NCI-H146 (cell line): ENCODE data around the gene GTF3C5.
"Not testable (repeated sequence)": the region's sequence is repeated elsewhere in the genome, so short reads cannot be mapped to it uniquely, and the experiment has no call there.

Experiments used
- DNase-seq: peaks from one replicate; lab custom pipeline; 2025; lab: John Stamatoyannopoulos, UW

The GTF3C5 gene

DNA sequence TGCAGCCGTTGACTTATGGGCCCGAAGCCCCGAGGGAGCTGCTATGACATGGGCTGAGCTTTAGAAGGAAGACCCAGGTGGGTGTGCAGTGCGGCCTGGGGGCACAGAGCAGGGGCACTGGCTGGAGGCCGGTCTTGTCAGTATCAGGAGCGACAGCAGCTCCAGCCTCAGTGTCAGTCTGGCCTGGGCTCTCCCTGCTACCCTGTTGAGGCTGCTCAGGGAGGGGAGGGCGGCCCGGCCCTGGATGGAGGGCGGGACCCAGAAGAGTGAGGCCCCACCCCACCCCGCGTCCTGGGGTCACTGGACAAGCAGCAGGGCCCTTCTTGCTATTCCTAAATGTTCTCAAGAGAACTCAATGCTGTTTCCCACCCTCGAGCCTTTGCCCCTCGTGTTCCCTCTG is 34.3 kb upstream of the GTF3C5 start:
- no peak for DNase-seq

DNA sequence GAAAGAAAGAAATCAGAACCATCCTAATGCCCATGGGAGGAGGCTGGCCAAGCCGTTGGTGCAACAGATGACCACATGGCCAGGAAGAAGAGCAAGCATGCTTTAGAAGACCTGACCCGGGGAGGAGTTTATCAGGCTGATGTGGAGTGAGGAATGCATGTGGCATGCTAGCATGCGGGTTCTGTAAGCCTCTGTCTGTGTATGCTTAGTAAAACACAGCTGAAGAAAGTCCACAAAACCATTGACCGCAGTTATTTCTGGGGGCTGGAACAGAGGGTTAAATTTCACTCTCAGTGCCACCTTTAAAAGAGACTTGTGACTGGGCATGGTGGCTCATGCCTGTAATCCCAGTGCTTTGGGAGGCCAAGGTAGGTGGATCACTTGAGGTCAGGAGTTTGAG is 33.2 kb upstream of the GTF3C5 start:
- no peak for DNase-seq

DNA sequence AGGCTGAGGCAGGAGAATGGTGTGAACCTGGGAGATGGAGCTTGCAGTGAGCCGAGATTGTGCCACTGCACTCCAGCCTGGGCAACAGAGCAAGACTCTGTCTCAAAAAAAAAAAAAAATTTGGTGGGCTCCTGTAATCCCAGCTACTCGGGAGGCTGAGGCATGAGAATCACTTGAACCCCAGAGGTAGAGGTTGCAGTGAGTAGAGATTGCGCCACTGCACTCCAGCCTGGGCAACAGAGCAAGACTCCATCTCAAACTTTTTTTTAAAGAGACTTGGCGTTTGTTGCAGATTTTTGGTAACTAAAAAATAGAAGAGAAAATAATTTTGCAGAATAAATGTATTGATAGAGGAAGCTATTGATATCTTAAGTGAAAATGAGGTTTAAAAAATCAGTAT is 32.6 kb upstream of the GTF3C5 start:
- DNase-seq: not testable (repeated sequence)

DNA sequence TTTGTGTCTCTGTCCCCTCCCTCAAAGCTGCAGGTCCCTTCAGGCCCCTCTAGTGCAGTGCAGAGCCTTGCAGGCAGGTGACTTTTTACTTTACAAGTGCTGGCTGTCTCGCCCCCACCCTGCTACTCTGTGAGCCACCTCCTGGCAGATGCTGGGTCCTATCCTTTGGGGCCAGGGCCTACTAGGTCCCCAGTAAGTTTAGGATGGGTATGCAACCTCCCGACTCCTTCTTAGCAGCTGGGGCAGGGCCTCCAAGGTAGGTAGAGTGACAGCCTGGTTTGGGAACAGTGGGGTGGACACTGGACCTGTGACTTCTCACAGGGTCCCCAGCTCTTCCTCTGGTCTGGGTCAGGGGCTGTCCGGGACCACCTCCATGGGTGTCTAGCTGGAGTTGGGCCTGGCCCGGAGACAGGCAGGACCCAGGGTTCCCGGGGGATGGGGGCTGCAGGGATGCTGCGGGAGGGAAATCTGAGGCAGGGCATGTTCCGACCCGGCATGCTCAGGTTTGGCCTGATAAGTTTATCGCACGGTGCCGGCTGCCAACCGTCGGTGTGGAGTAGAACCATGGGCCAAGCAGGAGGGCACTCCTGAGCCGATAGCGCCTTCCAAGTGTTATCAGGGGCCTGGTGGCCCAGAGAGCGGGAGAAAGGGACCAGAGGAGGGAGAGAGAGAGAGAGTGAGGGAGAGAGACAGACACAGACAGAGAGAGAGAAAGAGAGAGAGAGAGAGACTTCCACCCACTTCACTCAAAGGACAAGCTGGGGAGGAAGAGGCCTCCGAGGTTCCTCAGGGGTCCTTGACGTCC is 31.8 kb upstream of the GTF3C5 start:
- DNase-seq: no peak

DNA sequence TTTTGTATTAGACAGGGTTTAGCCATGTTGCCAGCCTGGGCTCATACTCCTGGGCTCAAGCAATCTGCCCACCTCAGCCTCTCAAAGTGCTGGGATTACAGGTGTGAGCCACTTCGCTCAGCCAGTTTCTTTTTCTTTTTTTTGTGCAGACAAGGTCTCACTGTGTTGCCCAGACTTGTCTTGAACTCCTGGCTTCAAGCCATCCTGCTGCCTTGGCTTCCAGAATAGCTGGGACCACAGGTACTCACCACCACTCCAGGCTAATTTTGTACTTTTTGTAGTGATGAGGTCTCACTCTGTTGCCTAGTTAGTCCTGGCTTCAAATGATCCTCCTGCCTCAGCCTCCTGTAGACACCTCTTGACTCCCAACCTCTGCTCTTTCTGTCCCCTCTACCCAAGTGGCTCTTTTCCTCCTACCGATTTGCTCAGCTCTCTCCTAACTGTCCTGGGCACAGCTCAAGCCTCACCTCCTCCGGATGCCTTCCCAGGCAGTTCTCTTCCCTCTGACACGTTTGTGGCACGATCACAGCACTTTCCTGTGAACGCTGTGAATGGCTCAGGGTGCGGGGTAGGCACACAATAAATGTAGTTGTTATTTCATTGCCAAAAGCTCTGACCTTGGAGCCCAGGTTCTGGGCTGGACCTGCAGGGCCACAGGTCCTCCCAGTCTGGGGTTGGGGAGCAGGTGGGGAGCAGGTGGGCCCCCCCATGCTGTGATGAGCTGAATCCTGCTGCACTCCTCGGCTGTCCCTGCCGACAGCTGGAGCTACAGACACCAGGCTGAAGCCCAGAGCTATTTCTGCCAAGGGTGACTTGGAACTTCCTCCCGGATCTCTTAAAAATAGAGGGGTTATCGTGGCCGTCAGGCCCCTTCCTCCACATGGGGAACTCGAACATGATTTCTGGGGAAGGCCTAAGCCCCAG is 28.4 kb upstream of the GTF3C5 start:
- DNase-seq: no peak

DNA sequence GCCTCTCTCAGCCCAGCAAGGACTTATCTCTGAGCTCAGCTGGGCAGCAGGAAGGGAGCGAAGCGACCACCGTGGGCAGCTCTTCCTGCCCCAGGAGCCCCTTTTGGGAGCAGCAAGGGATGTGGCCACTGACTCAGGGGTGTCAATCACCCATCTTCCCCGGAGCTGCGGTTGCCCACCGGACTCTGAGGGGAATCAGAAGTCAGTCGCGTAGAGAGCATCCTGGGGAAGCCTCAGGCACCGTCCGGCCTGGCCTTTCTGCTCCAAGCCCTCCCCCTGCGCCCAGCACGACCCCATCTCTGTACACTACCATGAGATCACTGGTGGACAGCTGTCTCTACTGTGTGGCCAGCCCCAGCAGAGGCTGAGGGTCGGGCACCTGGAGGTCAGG is 27.7 kb upstream of the GTF3C5 start:
- DNase-seq: no peak

DNA sequence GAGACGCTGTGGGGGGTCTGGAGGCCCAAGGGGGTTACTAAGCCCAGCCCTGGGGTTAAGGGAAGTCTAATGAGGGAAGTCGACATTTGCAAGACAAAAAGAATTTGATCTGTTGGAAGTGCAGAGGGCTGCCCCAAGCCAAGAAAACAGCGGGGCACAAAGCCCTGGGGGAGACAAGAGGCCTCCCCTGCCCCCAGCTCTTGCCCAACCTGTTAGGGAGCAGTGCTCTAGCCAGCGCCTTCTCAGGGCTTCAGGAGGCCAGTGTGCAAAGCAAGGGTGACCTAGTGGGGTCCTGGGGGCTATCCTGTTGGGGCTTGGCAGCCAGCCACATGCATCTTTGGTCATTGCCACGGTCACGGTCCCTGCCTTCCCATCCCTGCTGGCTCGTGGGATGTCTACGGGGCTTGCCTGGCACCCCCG is 27.1 kb upstream of the GTF3C5 start:
- DNase-seq: no peak

DNA sequence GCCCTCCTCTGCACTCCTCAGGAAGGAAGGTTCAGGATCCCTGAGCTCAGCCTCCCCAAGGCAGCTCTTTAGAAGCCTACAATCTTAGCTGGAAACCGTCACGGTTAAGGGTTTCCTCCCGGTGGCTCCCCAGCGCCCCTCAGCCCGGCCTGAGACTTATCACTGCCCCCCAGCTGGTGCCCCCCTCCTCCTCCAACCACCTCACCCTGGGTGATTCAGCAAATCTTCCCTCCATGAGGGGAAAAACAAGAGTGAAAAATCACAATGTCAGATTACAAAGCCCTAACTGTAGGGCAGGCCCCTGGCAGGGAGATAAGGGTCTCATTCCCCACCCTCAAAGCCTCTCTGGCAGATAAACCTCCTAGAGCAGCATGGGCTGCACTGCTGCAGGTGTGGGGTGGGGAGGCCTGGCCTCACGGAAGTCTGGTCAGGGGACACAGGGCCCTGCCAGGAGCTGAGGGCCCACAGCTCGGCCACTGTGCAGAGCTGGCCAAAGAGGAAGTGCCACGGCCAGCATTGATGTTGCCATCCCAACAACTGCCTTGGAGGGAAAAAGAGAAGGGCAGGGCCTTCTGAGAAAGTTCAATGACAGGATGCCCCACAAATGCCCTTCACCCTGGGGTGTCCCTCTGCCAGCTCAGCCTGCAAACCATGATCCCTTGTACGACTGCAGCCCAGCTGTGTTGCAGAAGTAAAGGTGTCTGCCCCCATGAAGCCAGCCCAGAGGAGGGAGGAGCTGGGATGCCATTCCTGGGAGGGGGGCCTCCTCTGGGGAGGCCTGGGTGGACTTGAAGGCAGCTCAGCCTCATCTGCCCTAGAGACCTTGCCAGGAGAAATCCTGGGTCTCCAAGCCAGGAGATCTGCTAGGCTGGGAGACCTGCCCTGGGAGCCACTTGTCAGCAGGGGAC is 26.5 kb upstream of the GTF3C5 start:
- DNase-seq: no peak

DNA sequence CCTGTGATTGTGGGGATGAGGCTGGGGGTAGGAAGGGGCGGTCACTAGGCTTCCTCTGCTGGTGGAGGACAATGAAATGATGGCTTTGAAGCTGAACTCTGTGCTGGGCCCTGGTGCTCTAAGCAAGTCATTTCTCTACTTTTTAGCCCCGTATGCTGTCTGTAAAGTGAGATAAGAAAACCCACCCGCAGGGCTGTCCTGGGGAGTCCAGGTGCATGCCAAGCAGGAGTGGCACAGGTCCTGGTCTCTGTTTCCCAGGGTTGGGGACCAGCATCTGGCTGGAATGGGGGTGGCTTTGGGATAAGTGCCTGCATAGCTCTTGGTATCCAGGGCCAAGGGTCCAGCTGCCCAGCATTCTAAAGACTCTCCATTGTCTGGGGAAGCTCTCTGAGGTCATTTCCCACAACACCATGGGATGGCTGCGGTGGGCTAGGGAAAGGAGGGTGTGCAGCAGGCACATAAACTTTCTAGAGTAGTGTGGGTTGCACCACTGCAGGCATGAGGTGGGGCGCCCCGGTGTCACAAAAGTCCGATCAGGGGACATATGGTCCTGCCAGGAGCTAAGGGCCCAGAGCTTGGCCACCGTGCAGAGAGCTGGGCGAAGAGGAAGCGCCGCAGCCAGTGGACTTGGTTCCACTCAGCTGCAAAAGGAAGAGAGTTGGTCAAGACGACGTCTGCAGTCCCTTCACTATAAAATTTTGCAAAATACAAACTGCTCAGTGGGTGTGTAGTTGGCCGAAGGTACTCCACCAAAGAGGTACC is 25.6 kb upstream of the GTF3C5 start:
- DNase-seq: no peak

DNA sequence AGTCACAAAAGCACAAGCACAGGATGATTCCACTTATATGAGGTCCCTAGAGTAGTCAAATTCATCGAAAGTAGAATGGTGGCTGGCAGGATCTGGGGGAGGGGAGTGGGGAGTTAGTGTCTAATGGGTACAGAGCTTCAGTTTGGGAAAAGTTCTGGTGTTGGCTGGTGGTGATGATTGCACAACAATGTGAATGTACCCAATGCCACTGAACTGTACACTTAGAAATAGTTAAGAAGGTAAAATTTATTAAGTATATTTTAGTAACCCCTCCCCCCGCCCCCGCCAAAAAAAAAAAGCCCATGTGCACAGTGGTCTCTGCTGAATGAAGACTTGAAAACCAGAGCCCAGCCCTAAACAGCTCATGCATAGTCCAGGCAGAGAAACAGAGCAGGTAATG is 24.8 kb upstream of the GTF3C5 start:
- no peak for DNase-seq

DNA sequence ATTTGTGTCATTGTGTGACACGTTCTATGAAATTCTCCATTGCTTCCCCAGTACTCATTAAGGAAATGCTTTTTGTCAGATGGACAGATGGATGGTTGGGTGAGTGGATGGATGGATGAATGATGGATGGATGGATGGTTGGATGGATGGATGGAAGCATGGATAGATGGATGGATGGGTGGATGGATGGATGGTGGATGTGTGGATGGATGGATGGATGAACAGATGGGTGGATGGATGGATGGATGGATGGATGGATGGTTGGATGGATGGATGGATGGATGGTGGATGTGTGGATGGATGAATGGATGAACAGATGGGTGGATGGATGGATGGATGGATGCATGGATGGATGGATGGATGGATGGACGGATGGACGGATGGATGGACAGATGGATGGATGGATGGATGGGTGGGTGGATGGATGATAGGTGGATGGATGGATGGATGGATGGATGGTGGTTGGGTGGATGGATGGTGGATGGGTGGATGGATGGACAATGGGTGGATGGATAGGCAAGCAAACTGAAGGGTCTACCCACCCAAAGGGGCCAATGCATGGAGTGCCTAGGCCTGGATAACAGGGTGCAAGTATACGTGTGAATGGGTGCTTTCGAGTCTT is 24.0 kb upstream of the GTF3C5 start:
- DNase-seq: no peak

DNA sequence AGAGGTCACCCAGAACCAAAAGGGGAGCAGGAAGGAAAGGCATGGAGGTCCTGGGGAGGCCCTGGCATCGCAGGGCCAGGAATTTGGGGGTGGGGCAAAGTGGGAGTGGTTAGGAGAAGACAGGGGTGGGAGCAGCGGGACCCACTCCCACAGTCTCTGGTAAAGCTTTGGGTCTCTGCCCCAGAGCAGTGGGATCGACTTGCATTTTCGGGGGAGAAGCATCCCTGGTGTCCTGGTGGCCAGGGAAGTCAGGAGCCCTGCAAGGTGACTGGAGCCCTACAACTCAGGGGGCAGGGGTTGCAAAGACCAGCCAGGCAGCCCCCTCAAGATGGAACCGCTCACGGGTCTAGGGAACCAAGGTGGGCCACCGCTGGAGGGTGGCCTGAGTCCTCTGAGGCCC is 22.4 kb upstream of the GTF3C5 start:
- no peak for DNase-seq

DNA sequence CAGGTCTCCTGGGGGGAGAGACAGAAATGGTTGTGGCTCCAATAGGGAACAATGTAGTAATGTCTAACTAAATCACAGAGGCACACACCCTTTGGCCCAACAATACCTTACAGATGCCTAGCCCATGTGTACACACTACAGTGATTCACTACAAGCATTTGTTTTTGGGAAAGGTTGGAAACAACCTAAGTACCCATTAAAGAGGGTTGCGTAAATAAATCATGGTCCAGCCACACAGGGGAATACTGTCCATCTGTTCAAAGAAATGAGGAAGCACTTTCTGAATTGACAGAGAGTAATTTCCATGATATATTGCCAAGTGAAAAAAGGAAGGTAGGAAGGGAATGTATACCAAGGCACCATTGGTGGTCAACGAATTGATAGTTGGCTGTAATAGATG is 22.0 kb upstream of the GTF3C5 start:
- DNase-seq: no peak

DNA sequence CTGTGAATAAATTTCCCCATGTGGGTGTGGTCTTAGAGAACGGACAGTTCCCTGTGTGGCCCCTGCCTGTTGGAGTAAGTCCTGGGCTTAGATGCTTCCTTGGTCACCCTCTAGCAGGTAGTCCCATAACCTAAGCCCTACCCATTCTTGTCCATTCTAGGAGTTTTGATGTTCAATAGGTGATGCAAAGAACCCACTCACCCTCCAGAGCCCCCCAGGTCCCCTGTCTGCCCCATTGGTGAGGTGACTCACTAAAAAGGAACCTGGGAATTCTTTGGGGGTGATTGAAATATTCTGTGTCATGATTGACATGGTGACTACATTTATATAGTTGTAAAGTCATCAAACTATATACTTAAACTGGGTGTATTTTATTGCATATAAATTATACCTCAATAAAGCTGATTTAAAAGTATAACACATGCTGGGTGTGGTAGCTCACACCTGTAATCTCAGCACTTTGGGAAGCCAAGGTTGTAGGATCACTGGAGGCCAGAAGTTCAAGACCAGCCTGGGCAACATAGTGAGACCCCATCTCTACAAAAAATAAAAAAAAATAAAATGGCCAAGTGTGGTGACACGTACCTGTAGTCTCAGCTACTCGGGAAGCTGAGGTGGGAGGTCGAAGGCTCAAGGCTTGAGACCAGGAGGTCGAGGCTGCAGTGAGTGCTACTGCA is 20.8 kb upstream of the GTF3C5 start:
- DNase-seq: no peak

DNA sequence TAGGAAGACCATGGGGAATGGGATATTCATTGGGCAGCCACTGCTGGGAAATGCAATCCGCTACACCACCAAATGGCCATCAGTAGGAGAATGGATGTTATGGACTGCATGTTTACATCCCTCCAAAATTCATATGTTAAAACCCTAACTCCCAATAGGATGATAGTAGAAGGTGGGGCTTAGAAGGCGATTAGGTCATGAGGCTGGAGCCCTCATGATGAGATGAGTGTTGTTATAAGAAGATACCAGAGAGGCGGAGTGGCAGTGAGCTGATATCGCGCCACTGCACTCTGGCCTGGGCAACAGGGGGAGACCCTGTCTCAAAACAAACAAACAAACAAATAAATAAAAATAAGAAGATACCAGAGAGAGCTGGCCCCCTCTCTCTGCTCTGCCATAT is 16.1 kb upstream of the GTF3C5 start:
- no peak for DNase-seq

DNA sequence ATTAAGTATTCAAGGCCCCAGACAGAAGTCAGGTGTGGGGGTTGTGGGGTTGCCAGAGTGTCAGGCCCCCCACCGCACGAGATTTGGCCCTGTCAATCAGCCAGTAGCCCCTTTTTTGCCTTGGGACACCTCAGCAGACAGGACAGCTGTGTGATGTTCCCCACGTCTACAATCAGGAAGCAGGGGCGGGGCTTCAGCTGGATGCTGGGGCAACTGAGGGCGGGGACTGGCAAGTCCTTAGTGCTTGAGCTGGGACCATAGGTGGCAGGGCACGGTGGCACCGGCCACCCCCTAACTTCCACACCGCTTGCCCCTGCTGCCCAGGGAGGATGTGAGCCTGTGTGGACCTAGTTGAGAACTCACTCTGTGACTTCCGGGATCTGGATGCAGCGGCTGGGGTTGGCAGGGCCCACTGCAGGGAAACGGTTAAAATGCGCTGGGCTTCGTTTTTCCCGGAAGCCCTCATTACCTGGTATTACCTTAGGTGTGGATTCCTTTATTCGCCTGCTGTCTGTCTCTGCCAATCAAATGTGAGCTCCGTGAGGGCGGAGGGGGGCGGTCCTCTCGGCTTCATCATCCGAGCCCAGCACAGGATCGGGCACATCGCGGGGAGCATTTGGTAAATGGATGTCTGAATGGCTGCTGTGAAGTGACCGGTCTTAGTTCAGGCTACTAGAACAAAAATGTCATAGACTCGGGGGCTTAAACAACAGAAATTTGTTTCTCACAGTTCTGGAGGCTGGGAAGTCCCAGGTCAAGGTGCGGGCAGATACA is 7.5 kb upstream of the GTF3C5 start:
- peak; percentile 29 for DNase-seq

DNA sequence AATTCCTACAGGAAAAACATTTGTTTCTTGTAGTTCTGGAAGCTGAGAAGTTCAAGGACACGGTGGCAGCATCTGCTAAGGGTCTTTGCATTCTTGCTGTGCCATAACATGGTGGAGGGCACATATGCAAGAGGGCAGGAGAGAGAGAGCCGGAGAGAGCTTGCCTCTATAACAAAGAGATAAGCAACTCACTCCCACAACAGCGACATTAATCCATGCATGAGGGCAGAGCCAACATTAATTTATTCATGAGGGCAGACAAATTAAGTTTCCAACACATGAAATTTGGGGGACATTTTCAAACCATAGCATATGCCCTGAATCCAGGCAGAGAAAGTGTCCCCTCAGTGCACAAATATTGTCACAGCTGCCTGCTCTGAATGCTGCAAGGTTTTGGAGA is 4.4 kb upstream of the GTF3C5 start:
- no peak for DNase-seq

DNA sequence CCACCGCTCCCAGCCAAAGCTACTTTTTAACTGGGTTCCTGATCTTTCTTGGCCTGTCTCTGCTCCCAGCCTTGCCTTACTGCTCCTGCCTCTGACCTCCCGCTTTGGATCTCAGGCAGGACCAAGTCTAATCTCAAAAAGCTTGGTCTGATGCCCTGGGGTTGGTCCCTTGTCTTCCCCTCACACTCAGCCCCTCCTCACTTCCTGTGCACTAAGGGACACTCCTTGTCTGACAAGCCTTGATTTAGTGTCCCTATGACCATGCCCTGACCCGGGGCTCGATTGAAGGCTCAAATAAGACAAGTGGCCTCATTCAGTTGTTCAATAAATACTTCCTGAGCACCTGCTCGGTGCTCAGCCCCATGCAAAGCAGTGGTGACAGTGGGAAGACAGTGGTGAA is 3.7 kb upstream of the GTF3C5 start:
- no peak for DNase-seq

DNA sequence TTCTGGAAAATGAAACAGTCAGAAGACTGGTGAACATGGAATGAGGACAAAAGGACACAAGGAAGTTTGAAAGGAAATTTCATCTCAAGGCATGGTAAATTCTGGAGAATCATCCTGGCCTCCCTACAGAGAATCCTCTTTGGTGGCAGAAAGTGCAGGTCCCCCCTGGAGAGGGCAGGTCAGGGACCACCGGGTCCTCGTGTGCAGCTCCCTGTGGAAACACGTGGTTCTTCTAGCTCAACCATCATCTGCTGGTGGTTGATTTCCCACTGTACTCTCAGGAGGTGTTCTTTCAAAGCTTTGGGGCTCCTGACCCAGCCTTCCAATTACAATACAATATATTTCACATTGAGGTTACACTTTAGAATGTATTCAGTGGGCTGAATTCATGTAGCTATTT is 2.6 kb upstream of the GTF3C5 start:
- no peak for DNase-seq

DNA sequence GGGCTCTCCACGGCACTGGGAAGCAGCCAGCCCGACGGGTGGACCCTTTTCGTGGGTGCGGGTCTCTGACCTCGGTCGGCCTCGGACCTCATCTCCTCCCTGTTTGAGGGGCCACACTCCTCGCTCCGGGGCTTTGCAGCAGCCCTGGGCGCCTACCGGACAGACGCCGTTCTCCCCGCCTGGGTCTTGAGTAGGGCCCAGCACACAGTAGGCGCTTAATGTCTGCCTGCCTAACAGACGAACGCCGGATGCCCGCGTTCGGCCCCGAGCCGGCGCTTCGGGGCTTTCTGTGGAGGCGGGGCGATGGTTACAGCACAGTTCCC is 842 bp upstream of the GTF3C5 start:
- no peak for DNase-seq
